IPS-18a (cell line): Measurements from ENCODE around the gene CACNG6.

ENCODE experiments used
- H3K27ac ChIP-seq: one replicate; pipeline ENCODE4 v1.5.1; 2013; ENCODE audit warnings: low read length
- H3K27me3 ChIP-seq: one replicate; pipeline ENCODE4 v1.6.1; 2013; ENCODE audit warnings: mild to moderate bottlenecking, low read length; ENCODE audit not compliant: control insufficient read depth, insufficient read depth
- H3K36me3 ChIP-seq: one replicate; pipeline ENCODE4 v1.6.1; 2013; ENCODE audit warnings: low read depth, low read length; ENCODE audit not compliant: control insufficient read depth
- H3K4me1 ChIP-seq: one replicate; pipeline ENCODE4 v1.6.1; 2013; ENCODE audit warnings: low read depth, low read length; ENCODE audit not compliant: control insufficient read depth
- H3K4me3 ChIP-seq: one replicate; pipeline ENCODE4 v1.5.1; 2013; ENCODE audit warnings: low read length
- H3K9ac ChIP-seq: one replicate; pipeline ENCODE4 v1.6.1; 2013; ENCODE audit warnings: mild to moderate bottlenecking, low read length, moderate library complexity
- H3K9me3 ChIP-seq: one replicate; pipeline ENCODE4 v1.6.1; 2013; ENCODE audit warnings: low read depth, low read length; ENCODE audit not compliant: control insufficient read depth

CACNG6 gene

GRCh38 chr19:53989600-53990533 is 1.6 kb upstream of the CACNG6 start:
- Histone ChIP-seq H3K4me3 (no peak overlapping the region), H3K9me3 (no peaks in the 10 kb centered on the region), H3K36me3 (no peaks in the 10 kb centered on the region), H3K4me1 (peaks cover 3% of the 10 kb centered on the region), H3K9ac (no peak overlapping the region), H3K27ac (no peak overlapping the region), H3K27me3 (peaks cover 45% of the 10 kb centered on the region)

GRCh38 chr19:53992211-53992610 is 774 bp downstream of the CACNG6 start:
- H3K4me1 ChIP-seq, result peaks cover 3% of the 10 kb centered on the region
- peaks cover 64% of the 10 kb centered on the region for H3K27me3 ChIP-seq
- no peak overlapping the region for H3K9ac ChIP-seq
- H3K36me3 ChIP-seq, result no peaks in the 10 kb centered on the region
- H3K4me3 ChIP-seq, result peak overlapping the region; percentile 50
- H3K27ac ChIP-seq, result no peak overlapping the region
- H3K9me3 ChIP-seq, result no peaks in the 10 kb centered on the region

GRCh38 chr19:53992815-53993214 is 1.4 kb downstream of the CACNG6 start:
- no peak overlapping the region for H3K9ac ChIP-seq
- peaks cover 63% of the 10 kb centered on the region for H3K27me3 ChIP-seq
- no peak overlapping the region for H3K27ac ChIP-seq
- no peaks in the 10 kb centered on the region for H3K36me3 ChIP-seq
- H3K4me3 ChIP-seq, result no peak overlapping the region
- no peaks in the 10 kb centered on the region for H3K9me3 ChIP-seq
- peaks cover 8% of the 10 kb centered on the region for H3K4me1 ChIP-seq

GRCh38 chr19:53993448-53993847 is 2.0 kb downstream of the CACNG6 start:
- no peak overlapping the region for H3K9ac ChIP-seq
- peaks cover 12% of the 10 kb centered on the region for H3K4me1 ChIP-seq
- H3K27me3 ChIP-seq, result peaks cover 66% of the 10 kb centered on the region
- H3K9me3 ChIP-seq, result no peaks in the 10 kb centered on the region
- H3K4me3 ChIP-seq, result no peak overlapping the region
- no peaks in the 10 kb centered on the region for H3K36me3 ChIP-seq
- no peak overlapping the region for H3K27ac ChIP-seq

- Histone ChIP-seq H3K4me3 (no peak overlapping the region), H3K9me3 (no peaks in the 10 kb centered on the region), H3K36me3 (no peaks in the 10 kb centered on the region), H3K27me3 (peaks cover 70% of the 10 kb centered on the region), H3K27ac (no peak overlapping the region), H3K9ac (no peak overlapping the region), H3K4me1 (peaks cover 12% of the 10 kb centered on the region)
Observed at GRCh38 chr19:53994811-53995210, 3.4 kb downstream of the CACNG6 start.

GRCh38 chr19:53998223-53998622 is 6.8 kb downstream of the CACNG6 start:
- Histone ChIP-seq H3K27ac (no peak overlapping the region), H3K4me3 (no peak overlapping the region), H3K9ac (no peak overlapping the region), H3K36me3 (no peaks in the 10 kb centered on the region), H3K27me3 (peaks cover 78% of the 10 kb centered on the region), H3K4me1 (peaks cover 9% of the 10 kb centered on the region), H3K9me3 (no peaks in the 10 kb centered on the region)

- no peak overlapping the region for H3K9ac ChIP-seq
- H3K27ac ChIP-seq, result no peak overlapping the region
- H3K9me3 ChIP-seq, result no peaks in the 10 kb centered on the region
- H3K27me3 ChIP-seq, result peaks cover 63% of the 10 kb centered on the region
- peaks cover 9% of the 10 kb centered on the region for H3K4me1 ChIP-seq
- no peak overlapping the region for H3K4me3 ChIP-seq
- H3K36me3 ChIP-seq, result no peaks in the 10 kb centered on the region
Observed at GRCh38 chr19:53999694-54000093, 8.3 kb downstream of the CACNG6 start.

GRCh38 chr19:54001496-54001895 is 10.1 kb downstream of the CACNG6 start:
- no peak overlapping the region for H3K27ac ChIP-seq
- no peaks in the 10 kb centered on the region for H3K9me3 ChIP-seq
- no peak overlapping the region for H3K4me3 ChIP-seq
- H3K36me3 ChIP-seq, result no peaks in the 10 kb centered on the region
- peaks cover 9% of the 10 kb centered on the region for H3K4me1 ChIP-seq
- H3K27me3 ChIP-seq, result peaks cover 46% of the 10 kb centered on the region
- H3K9ac ChIP-seq, result no peak overlapping the region

- Histone ChIP-seq H3K9me3 (no peaks in the 10 kb centered on the region), H3K27me3 (peaks cover 37% of the 10 kb centered on the region), H3K4me1 (peaks cover 5% of the 10 kb centered on the region), H3K4me3 (no peak overlapping the region), H3K9ac (no peak overlapping the region), H3K36me3 (no peaks in the 10 kb centered on the region), H3K27ac (no peak overlapping the region)
Observed at GRCh38 chr19:54002495-54003315, 11.3 kb downstream of the CACNG6 start.

GRCh38 chr19:54009440-54009839 is 18.0 kb downstream of the CACNG6 start:
- Histone ChIP-seq H3K36me3 (no peaks in the 10 kb centered on the region), H3K4me3 (no peak overlapping the region), H3K4me1 (peaks cover 6% of the 10 kb centered on the region), H3K9ac (no peak overlapping the region), H3K9me3 (no peaks in the 10 kb centered on the region), H3K27me3 (no peaks in the 10 kb centered on the region), H3K27ac (no peak overlapping the region)

- Histone ChIP-seq H3K4me1 (peaks cover 6% of the 10 kb centered on the region), H3K27ac (no peak overlapping the region), H3K9me3 (no peaks in the 10 kb centered on the region), H3K36me3 (no peaks in the 10 kb centered on the region), H3K27me3 (no peaks in the 10 kb centered on the region), H3K9ac (no peak overlapping the region), H3K4me3 (no peak overlapping the region)
Observed at GRCh38 chr19:54010474-54010873, 19.0 kb downstream of the CACNG6 start.
